SK-N-SH (cell line): ENCODE results near the gene PRR35.

ENCODE experiments used
- CTCF ChIP-seq: fragments of 200-600 bp; sonication (generic); IDR thresholded peaks from 2 replicates; pipeline ENCODE4 v1.6.1; 2017; ENCODE audit warnings: antibody characterized with exemption, mild to moderate bottlenecking, moderate library complexity
- EZH2phosphoT487 ChIP-seq: fragments of 200-600 bp; sonication (generic); IDR thresholded peaks from 2 replicates; pipeline ENCODE4 v1.6.1; 2017; ENCODE audit warnings: low read depth, mixed run types, mild to moderate bottlenecking, antibody characterized with exemption, moderate library complexity, borderline replicate concordance
- MXI1 ChIP-seq: IDR thresholded peaks from 2 replicates; pipeline ENCODE4 v1.6.1; 2012; ENCODE audit warnings: mild to moderate bottlenecking, low read depth, low read length, improper control_type of control experiment
- NFIC ChIP-seq: IDR thresholded peaks from 2 replicates; pipeline ENCODE4 v1.4.0; 2012; ENCODE audit warnings: borderline replicate concordance
- NRF1 ChIP-seq: IDR thresholded peaks from 2 replicates; pipeline ENCODE4 v1.6.1; 2012; ENCODE audit warnings: low read depth, mild to moderate bottlenecking, low read length
- POLR2AphosphoS5 ChIP-seq: IDR thresholded peaks from 2 replicates; pipeline ENCODE4 v1.6.1; 2012; ENCODE audit warnings: low read depth, low read length
- RCOR1 ChIP-seq: fragments of 150-350 bp; IDR thresholded peaks from 2 replicates; pipeline ENCODE4 v1.6.1; 2017; ENCODE audit warnings: antibody characterized with exemption, low read length
- RFX5 ChIP-seq: IDR thresholded peaks from 2 replicates; pipeline ENCODE4 v1.6.1; 2012; ENCODE audit warnings: mild to moderate bottlenecking, improper control_type of control experiment, low read length
- SIN3A ChIP-seq: IDR thresholded peaks from 2 replicates; pipeline ENCODE4 v1.6.1; 2012; ENCODE audit warnings: low read depth, mild to moderate bottlenecking, low read length, moderate library complexity, borderline replicate concordance
- TAF1 ChIP-seq: IDR thresholded peaks from 2 replicates; pipeline ENCODE4 v1.6.1; 2012; ENCODE audit warnings: low read depth, mild to moderate bottlenecking, low read length, moderate library complexity, borderline replicate concordance
- YY1 ChIP-seq: IDR thresholded peaks from 2 replicates; pipeline ENCODE4 v1.4.0; 2012; ENCODE audit warnings: low read depth, mild to moderate bottlenecking
- TF ChIP-seq, protein P1 (sequence below): fragments of 150-350 bp; IDR thresholded peaks from 2 replicates; pipeline ENCODE4 v1.6.1; 2017; ENCODE audit warnings: antibody characterized with exemption, low read length, low read depth, borderline replicate concordance
- TF ChIP-seq, protein P2 (sequence below): IDR thresholded peaks from 2 replicates; pipeline ENCODE4 v1.6.1; 2012; ENCODE audit warnings: mild to moderate bottlenecking, low read depth, low read length, moderate library complexity

DNA sequence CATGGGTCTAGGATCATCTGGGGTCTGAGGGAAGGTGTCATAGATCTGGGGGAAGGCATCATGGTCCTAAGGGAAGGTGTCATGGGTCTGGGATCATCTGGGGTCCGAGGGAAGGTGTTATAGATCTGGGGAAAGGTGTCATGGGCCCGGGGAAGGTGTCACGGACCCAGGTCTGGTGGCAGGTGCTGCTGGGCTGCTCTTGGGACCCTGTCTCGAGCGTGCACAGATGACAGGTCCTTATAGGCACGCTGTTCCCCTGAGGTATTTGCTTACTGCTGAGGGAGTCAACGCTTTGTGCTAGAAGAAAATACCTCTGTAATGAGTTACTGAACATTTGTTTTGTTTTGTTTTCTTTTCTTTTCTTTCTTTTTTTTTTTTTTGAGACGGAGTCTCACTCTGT, 31.0 kb downstream of the PRR35 start:
- TF ChIP-seq CTCF = no peak
- no peak for TF ChIP-seq RCOR1
- TF ChIP-seq TAF1 = no peak
- no peak for TF ChIP-seq RFX5
- TF ChIP-seq, protein P1, sequence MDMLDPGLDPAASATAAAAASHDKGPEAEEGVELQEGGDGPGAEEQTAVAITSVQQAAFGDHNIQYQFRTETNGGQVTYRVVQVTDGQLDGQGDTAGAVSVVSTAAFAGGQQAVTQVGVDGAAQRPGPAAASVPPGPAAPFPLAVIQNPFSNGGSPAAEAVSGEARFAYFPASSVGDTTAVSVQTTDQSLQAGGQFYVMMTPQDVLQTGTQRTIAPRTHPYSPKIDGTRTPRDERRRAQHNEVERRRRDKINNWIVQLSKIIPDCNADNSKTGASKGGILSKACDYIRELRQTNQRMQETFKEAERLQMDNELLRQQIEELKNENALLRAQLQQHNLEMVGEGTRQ = no peak
- TF ChIP-seq EZH2phosphoT487 = no peak
- TF ChIP-seq, protein P2, sequence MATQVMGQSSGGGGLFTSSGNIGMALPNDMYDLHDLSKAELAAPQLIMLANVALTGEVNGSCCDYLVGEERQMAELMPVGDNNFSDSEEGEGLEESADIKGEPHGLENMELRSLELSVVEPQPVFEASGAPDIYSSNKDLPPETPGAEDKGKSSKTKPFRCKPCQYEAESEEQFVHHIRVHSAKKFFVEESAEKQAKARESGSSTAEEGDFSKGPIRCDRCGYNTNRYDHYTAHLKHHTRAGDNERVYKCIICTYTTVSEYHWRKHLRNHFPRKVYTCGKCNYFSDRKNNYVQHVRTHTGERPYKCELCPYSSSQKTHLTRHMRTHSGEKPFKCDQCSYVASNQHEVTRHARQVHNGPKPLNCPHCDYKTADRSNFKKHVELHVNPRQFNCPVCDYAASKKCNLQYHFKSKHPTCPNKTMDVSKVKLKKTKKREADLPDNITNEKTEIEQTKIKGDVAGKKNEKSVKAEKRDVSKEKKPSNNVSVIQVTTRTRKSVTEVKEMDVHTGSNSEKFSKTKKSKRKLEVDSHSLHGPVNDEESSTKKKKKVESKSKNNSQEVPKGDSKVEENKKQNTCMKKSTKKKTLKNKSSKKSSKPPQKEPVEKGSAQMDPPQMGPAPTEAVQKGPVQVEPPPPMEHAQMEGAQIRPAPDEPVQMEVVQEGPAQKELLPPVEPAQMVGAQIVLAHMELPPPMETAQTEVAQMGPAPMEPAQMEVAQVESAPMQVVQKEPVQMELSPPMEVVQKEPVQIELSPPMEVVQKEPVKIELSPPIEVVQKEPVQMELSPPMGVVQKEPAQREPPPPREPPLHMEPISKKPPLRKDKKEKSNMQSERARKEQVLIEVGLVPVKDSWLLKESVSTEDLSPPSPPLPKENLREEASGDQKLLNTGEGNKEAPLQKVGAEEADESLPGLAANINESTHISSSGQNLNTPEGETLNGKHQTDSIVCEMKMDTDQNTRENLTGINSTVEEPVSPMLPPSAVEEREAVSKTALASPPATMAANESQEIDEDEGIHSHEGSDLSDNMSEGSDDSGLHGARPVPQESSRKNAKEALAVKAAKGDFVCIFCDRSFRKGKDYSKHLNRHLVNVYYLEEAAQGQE = no peak
- no peak for TF ChIP-seq SIN3A
- no peak for TF ChIP-seq POLR2AphosphoS5
- TF ChIP-seq YY1 = no peak
- TF ChIP-seq NRF1 = no peak
- no peak for TF ChIP-seq MXI1
- no peak for TF ChIP-seq NFIC
